DLD1 (cell line): ENCODE results near the gene PDS5A.
"Not testable (repeated sequence)": the region's sequence is repeated elsewhere in the genome, so short reads cannot be mapped to it uniquely, and the experiment has no call there.

Source experiments
- in situ Hi-C: cut with HindIII; loops from 2 replicates; pipeline ENCODE4 v1.10.0; 2017; ENCODE audit warnings: low sequenced_read_pairs

The PDS5A gene

DNA sequence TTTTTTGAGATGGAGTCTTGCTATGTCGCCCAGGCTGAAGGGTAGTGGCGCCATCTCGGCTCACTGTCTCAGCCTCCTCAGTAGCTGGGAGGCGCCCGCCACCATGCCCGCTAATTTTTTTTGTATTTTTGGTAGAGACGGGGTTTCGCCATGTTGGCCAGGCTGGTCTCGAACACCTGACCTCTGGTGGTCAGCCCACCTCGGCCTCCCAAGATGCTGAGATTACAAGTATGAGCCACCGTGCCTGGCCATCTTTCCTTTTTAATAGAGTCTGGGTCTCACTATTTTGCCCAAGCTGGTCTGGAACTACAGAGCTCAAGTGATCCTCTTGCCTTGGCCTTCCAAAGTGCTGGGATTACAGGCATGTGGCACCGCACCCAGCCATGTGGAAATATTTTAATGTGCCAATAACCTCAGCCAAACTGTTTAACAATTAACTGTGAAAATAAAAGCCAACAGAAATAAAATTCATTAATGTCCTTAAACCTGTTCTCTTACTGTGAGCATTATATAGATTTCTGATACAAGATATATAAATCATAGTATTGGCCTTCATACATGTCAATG, 16.3 kb downstream of the PDS5A start:
- in situ Hi-C loops: no loop called here

DNA sequence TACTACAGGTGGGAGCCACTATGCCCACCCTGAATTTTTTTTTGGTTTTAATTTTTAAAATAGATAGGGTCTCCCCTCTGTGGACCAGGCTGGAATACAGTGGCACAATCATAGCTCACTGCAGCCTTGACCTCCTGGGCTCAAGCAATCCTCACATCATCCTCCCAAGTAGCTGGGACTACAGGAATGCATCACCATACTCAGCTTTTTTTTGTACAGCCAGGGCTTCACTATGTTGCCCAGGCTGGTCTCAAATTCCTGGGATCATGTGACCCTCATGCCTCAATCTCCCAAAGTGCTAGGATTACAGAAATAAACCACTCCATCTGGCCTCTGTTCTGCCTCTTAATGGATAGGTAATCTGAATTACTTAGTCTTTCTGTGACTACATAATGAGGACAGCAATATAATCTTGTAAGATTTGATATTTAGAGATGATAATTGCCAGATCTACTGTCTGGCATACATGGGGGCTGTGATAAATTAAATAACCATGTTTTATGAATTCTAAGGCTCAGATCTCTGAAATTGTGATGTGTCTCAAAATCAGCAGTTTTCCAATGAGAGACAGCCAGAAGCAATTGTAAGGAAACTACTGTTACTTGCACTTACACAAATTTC, 26.7 kb downstream of the PDS5A start:
- in situ Hi-C loops: no loop called here

DNA sequence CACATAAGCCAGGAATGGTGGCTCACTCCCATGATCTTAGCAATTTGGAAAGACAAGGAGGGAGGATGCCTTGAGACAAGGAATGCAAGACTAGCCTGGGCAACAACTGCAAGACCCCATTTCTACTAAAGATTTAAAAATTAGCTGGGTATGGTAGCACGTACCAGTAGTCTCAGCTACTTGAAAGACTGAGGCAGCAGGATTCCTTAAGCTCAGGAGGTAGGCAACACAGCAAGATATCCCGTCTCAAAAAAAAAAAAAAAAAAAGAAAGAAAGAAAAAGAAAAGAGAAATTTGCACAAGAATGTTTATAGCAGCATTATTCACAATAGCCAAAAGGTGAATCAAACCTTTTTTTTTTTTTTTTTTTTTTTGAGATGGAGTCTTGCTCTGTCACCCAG, 29.7 kb downstream of the PDS5A start:
- in situ Hi-C loops: no loop called here

GRCh38 chr4:39947417-39947816, 30.3 kb downstream of the PDS5A start:
- in situ Hi-C loops: no loop called here

- in situ Hi-C loops: not testable (repeated sequence)
Observed at GRCh38 chr4:39944245-39944644, 33.5 kb downstream of the PDS5A start.

GRCh38 chr4:39942507-39942906, 35.2 kb downstream of the PDS5A start:
- in situ Hi-C loops: no loop called here

- in situ Hi-C loops: no loop called here
Observed at GRCh38 chr4:39941682-39942217, 36.0 kb downstream of the PDS5A start.

GRCh38 chr4:39937683-39938268, 39.9 kb downstream of the PDS5A start:
- in situ Hi-C loops: no loop called here

- in situ Hi-C loops: no loop called here
Observed at GRCh38 chr4:39936565-39937418, 40.9 kb downstream of the PDS5A start.

GRCh38 chr4:39933671-39934590, 43.8 kb downstream of the PDS5A start:
- in situ Hi-C loops: no loop called here

DNA sequence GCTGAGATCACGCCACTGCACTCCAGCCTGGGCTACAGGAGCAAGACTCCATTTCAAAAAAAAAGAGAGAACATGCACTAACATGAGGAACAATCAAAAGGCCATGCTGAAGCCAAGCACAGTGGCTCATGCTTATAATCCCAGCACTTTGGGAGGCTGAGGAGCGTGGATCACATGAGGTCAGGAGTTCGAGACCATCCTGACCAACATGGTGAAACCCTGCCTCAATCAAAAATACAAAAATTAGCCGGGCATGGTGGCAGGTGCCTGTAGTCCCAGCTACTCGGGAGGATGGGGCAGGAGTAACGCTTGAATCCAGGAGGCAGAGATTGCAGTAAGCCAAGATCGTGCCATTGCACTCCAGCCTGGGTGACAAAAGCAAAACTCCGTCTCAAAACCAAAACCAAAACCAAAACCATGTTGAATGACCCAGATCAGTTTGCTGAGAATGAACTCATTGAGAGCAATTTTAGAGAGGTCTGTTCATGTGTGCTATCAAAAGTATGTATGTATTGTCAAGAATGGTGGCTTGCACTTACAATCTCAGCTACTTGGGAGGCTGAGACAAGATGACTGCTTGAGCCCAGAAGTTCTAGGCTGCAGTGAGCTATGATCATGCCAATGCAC, 44.8 kb downstream of the PDS5A start:
- in situ Hi-C loops: no loop called here

GRCh38 chr4:39931441-39931901, 46.2 kb downstream of the PDS5A start:
- in situ Hi-C loops: no loop called here

GRCh38 chr4:39928538-39928937, 49.2 kb downstream of the PDS5A start:
- in situ Hi-C loops: no loop called here

DNA sequence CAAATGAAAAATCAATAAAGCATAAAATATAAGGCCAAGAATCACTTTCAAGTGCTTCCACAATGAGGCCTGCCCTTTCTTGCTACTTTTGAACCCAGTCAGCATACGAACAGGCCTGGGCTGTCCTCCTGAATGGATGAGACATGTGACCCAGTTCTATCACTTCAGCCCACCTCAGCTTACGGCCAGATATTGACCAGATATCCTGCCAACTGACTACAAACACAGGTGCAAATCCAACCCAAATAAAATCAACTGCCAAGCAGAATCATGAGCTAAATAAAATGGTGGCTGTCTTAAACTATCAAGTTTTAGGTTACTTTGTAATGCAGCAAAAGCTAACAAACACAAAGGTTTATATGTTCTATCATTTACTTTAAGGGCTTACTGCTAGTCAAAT, 53.7 kb downstream of the PDS5A start:
- in situ Hi-C loops: no loop called here

DNA sequence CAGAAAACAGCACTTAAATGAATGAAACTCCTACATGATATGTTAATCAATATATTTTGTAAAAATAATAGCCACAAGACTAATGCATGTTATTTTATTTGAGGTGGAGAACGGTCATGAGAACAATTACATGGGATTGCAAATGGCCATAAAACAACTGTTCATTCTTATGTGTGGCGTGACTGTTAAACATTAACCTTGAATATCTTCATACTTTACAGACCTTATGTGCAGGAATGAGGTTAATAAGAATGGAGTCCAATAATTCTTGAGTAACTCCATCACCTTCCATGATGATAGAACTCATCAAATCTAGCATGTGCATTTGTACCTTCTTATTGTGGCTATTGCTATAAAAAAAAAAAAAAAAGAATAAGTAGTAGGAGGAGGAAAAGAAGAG, 55.3 kb downstream of the PDS5A start:
- in situ Hi-C loops: no loop called here

DNA sequence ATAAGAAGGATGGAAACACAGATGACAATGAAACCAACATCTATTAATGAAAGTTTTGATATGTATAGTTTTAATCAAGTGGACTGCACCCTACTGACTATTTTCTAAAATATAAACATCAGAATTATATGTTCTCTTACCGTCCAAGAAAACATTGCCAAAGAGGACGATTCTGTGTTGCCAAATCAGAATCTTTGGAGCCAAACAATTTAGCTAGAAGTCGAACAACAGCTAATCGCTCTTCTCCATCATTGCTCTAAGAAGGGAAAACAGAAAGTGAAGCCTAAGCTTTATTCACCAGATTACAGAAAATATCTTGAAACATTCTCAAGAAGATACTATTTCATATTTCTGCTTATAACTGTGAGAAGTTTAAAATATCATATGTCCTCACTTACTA, 64.2 kb downstream of the PDS5A start:
- in situ Hi-C loops: no loop called here

DNA sequence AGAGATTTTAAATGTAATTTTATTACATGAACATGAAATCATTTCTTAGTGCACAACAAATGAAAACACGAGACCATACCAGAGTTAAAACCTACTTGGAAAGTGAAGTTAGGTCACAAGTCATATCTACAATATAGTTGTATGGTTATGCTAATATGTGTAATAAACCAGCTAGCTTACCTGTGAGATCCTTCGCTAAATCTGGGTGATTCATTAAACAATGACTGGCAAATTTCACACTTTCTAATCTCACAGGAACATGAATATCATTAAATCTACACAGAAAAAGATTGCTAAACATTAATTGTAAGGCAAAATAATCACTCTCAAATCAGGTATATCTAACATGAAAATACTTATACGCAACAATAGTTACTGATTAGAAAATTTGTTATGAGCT, 67.6 kb downstream of the PDS5A start:
- in situ Hi-C loops: no loop called here

GRCh38 chr4:39908284-39908683, 69.4 kb downstream of the PDS5A start:
- in situ Hi-C loops: no loop called here

- in situ Hi-C loops: no loop called here
Observed at GRCh38 chr4:39905656-39906055, 72.1 kb downstream of the PDS5A start.

DNA sequence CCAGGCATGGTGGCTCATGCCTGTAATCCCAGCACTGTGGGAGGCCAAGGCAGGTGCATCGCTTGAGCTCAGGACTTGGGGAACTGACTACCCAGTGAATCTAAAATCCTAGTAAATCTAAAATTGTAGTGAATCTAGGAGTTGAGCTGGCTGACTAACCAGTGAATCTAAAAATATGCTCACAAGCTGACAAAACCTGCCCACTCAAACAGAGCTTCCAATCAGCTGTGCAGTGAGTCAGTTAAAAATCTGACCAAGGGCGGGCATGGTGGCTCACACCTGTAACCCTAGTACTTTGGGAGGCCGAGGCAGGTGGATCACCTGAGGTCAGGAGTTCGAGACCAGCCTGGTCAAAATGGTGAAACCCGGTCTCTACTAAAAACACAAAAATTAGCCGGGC, 72.7 kb downstream of the PDS5A start:
- in situ Hi-C loops: not testable (repeated sequence)
